ENCODE data around the gene ANKS4B.
"Not testable (repeated sequence)": the region's sequence is repeated elsewhere in the genome, so short reads cannot be mapped to it uniquely, and the experiment has no call there.

The ANKS4B gene

GRCh38 chr16:21264571-21265036 lies 31.1 kb downstream of the ANKS4B start:
- TF ChIP-seq CTCF (IDR thresholded peaks at IDR 0.05) = no peak
- no peak for TF ChIP-seq ZFX (IDR thresholded peaks at IDR 0.05; ENCODE audit: borderline replicate concordance)
- H3K27ac ChIP-seq = no peak overlapping the region

GRCh38 chr16:21265104-21265837 lies 31.8 kb downstream of the ANKS4B start:
- no peak overlapping the region for H3K27ac ChIP-seq
- TF ChIP-seq CTCF (IDR thresholded peaks at IDR 0.05) = no peak
- TF ChIP-seq ZFX (IDR thresholded peaks at IDR 0.05; ENCODE audit: borderline replicate concordance) = no peak

- TF ChIP-seq ZFX (IDR thresholded peaks at IDR 0.05; ENCODE audit: borderline replicate concordance) (no peak), CTCF (IDR thresholded peaks at IDR 0.05) (no peak)
- H3K27ac ChIP-seq = no peak overlapping the region
These were observed 33.8 kb downstream of the ANKS4B start for GRCh38 chr16:21267298-21267697.

- TF ChIP-seq CTCF (IDR thresholded peaks at IDR 0.05) (no peak), ZFX (IDR thresholded peaks at IDR 0.05; ENCODE audit: borderline replicate concordance) (no peak)
- H3K27ac ChIP-seq = no peak overlapping the region
These were observed 34.7 kb downstream of the ANKS4B start for GRCh38 chr16:21268236-21268635.

- TF ChIP-seq ZFX (IDR thresholded peaks at IDR 0.05; ENCODE audit: borderline replicate concordance) (no peak), CTCF (IDR thresholded peaks at IDR 0.05) (no peak)
- H3K27ac ChIP-seq = no peak overlapping the region
These were observed 38.8 kb downstream of the ANKS4B start for GRCh38 chr16:21272253-21272652.

- not testable (repeated sequence) for H3K27ac ChIP-seq
These were observed 39.3 kb downstream of the ANKS4B start for GRCh38 chr16:21272763-21273162.

GRCh38 chr16:21274172-21274726 lies 40.8 kb downstream of the ANKS4B start:
- no peak overlapping the region for H3K27ac ChIP-seq
- TF ChIP-seq CTCF (IDR thresholded peaks at IDR 0.05) = no peak
- TF ChIP-seq ZFX (IDR thresholded peaks at IDR 0.05; ENCODE audit: borderline replicate concordance) = no peak
